HG03558 (cell line): Measurements from ENCODE around the gene NIM1K.
"Not testable (repeated sequence)": the region's sequence is repeated elsewhere in the genome, so short reads cannot be mapped to it uniquely, and the experiment has no call there.

ENCODE experiments used
- ATAC-seq: cut with Tn5 transposase; IDR thresholded peaks from one replicate; pipeline ENCODE4 v1.9.1; 2021; ENCODE audit warnings: moderate number of reproducible peaks; ENCODE audit not compliant: unreplicated experiment; ENCODE audit errors: extremely low read depth

Gene NIM1K

DNA sequence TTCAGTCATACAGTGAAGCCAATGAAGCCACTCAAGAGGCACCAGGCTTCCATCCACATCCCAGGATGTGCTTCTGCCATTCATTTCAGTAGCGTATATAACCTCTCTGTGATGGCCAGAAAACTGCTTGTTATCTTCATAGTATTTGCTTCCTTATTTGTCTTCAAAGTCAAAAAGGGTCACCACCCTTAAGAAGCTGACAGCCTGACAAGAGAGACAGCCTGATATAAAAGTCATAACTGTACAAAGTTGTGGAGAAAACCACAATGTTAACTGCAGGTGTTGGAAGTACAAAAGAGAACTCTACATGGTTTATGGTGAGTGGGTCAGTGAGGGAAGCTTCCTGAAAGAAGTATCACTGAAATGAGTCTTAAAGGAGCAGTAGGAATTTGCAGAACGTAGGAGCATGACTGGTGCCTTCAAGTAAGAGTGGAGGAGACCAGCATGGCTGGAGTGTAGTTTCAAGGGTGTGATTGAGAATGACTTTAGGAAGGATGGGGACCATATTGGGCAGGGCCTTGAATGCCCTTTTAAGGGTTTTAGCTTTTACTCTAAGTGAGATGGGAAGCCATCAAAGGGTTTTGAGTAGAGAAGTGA is 33.7 kb downstream of the NIM1K start:
- ATAC-seq, result no peak

DNA sequence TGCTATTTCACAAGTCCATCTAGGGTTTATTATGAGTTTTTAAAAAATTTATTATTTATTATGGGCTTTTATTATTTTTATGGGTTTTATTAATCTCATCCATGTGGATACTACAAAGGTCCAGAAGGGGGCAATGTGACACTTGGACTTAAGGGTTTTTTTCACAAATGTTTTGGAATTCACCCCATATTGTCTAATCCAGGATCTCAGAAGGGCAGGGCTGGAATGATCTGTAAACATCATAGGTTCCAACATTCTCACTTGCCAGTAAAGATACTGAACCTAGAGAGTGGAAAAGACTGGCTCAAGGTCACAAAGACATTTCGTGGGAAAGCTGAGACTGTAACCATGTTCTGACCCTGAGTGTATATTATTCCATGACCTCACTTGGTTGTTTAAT is 35.6 kb downstream of the NIM1K start:
- ATAC-seq, result no peak

DNA sequence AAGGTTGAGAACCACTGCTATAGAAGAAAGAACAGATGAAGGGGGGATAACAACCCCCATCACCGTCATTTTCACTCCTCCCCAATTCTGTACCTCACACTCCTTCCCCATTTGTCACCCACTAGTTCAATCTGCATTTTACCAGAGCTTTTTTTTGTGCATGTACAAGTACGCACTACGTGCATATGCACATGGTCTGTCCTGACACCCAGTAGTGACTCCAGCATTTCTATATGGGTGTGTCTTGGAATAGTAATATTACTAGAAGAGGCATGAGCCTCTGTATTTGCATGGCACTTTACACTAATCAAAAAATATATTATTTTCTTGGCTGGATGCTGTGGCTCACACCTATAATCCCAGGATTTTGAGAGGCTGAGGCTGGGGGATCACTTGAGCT is 38.7 kb downstream of the NIM1K start:
- ATAC-seq, result no peak

DNA sequence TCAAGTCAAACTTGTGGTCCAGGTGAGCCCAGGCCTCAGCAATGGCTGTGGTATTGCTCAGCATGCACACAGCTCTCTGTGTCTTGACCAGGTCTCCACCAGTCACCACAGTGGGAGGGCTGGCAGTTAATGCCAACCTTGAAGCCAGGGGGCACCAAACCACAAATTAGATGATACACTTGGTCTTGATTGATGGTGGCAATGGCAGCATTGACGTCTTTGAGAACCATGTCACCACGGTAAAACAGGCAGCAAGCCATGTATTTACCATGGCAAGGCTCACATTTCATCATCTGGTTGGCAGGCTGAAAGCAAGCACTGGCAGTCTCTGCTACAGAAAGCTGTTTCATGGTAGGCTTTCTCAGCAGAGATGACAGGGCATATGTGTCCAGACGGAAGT is 40.0 kb downstream of the NIM1K start:
- no peak for ATAC-seq

DNA sequence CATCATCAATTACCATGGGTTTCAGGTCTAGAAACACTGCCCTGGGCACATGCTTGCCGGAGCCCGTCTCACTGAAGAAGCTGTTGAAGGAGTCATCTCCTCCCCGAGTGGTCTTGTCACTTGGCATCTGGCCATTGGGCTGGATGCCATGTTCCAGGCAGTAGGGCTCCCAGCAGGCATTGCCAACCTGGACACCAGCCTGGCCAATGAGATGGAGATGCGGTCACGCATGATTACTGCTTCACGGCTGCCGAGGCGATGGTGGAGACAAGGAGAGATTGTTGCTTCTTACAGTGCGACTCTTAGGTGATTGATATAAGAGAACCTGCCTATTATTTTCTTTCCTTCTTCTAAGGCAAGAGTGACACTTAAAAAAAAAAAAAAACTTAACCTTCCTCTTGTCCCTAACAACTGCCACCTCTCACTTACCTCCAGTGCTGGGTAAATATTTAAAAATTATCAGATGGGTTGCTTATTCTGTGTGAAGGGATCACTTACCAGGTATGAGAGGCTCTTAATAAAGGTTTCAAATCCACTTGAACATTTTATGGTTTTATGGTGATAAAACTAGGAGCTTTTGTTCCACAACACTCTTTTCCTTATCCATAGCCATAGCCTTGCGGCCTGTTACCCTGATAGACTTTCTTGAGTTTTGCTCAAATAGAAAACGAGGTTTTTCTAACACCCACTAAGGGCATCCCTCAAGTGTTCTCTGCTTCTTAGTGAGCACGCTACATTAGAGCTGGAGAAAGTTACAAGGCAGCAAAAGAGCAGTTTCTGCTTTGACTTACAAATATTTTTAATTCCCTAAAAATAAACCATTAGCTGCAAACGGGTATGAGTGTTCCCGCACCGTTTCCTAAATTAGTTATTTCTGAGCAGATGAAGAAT is 41.2 kb downstream of the NIM1K start:
- ATAC-seq, result no peak

DNA sequence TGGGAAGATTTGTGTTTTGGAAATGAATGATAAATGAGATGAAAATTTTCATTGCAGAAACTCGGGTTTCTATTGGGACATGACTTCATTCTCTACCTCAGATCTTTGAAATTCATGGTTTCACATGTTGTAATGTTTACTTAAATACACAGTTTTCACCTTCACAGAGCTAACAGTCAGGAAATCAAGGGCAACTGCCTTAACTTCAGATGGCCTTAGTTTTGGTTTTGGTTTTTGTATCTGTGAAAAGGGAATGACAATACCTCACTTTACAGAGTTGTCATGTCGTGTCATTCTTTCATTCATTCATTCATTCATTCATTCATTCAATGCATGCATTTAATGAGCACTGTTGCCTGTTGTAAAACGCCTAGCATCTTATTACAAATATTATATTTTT is 41.9 kb downstream of the NIM1K start:
- peak; percentile 76 for ATAC-seq

DNA sequence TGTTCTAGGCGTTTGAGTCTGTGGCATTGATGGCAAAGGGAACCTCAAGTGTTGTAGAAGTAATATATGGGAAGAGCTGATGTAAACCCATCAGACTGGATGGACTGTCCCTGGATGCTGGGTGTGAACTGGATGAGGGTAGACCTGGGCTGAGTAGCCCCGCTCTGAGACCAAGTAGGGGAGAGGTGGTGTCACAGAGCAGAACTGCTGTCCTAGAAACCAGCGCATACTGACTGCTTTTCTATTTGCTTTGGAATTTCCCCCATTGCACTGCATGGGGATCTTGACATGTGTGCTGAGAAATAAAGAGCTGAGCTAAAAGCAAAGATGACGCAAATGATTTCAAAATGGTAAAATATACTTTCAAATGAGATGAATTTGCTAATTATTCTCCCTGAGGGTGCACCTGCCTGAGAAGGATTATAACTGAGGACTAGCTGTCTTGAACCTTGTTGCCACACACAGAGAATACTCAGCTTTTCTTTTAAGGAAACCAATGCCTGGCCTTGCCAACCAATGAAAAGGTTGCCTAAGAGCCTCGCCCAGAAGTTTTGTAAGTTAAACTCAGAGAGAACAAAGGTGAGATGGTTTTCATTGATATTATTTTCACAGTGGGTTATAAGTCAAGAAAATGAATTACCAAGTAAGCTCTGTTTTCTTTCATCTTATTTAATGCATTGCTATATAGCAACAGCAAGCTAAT is 44.8 kb downstream of the NIM1K start:
- ATAC-seq, result no peak

DNA sequence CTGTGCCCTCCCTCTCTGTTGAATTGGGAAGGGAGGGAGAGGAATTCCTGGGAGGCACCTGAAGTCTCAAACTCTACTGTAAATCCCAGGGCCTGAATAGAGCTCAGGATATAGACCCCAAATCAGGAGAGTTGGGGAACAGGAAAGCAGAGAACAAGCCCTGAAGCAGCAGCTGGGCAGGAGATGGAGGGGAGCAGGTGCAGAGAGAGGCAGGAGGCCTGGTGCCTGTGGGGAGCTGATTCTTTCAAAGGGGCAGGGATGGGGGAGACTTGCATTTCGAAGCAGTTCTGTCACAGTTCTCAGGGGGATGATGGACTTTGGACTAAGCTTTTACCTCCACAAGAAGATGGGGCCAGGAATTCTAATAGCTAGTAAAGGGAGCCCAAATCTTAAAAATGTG is 50.2 kb downstream of the NIM1K start:
- ATAC-seq, result no peak

DNA sequence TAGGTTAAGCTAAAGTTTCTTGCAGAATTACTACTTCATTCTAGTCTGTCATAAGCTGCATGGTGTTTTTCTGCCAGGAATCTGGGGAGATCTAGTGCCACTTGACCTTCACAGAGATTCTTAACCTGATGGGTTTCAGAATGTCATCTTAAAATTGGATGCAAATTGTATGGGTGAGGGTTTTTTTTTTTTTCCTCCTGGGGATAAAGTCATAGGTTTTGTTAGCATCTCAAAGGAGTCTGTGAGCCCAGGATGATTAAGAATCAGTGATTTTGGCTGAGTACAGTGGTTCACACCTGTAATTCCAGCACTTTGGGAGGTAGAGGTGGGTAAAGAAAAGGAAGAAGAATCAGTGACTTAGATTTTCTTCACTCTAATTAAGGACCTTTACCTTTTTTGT is 51.2 kb downstream of the NIM1K start:
- no peak for ATAC-seq

DNA sequence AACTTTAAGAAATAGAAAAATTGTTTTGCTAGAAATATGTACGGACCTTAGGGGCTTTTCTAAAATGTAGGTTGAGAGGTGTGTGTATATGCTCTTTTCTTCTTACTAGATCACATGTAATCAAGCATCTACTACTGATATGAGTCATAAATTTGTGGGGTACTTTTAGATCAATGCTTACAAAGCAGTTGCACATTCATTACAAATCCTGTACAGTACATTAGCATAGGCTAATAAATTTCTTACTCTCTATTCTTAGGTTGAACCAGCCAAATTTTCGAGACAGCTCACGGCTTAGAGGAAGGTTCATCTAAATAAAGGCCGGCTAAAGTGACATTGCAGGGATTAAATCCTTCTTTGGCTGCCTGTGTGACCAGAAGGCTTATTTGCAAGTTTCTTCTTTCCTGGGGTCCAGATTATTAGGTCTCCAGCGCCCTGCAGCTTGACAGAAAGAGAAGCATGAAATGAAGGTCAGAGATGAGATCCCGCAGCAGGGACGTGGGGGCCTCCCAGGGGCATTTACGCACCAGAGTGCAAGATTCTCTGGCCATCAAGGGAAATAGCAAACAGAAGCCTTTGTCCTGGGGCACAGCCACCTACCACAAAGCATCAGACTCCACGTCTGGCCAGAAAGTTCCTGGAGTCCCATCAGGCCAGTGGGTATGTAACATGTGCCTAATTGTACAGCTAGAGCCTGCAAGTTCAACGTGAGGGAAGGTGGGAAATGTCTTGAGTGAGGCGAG is 53.0 kb downstream of the NIM1K start:
- ATAC-seq, result peak; percentile 72

DNA sequence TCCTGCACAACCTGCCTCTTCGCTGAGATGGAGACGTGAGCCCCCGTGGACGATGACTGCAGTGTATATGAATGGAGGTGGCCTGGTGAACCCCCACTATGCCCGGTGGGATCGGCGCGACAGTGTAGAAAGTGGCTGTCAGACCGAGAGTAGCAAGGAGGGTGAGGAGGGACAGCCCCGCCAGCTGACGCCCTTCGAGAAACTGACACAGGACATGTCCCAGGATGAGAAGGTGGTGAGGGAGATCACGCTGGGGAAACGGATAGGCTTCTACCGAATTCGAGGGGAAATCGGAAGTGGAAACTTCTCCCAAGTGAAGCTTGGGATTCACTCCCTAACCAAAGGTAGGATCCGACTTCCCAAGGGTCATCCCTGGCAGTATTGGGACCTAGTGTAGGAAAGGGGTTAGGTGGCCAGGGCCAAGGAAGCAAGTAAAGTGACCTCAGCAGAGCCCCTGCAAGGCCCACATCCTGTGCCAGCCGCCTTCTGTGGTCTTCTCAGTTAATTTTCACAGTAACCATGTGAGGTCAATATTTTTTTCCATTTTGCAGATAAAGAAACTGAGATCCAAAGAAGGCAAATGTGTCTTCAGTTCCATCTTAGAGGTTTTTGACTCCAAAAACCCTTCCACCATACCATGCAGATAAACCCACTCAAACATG is 53.8 kb downstream of the NIM1K start:
- peak; percentile 37 for ATAC-seq

DNA sequence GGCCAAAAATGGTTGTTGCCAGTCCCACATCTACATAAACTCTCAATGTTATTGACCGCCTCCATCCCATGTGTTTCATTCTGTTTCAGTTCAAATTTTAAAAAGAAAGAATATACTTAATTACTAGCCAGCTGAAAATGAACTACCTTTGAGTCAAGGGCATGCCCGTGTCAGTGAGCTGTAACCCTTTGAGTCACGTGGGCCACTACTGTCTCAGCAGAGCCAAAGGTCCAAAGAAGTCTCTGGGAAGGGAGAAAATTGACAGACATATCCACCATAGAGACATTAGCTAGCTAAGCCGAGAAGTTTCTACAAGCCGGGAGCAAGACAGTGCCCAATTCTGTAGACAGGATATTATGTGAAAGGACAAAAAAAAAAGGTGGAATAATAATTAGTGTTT is 59.7 kb downstream of the NIM1K start:
- ATAC-seq, result no peak

DNA sequence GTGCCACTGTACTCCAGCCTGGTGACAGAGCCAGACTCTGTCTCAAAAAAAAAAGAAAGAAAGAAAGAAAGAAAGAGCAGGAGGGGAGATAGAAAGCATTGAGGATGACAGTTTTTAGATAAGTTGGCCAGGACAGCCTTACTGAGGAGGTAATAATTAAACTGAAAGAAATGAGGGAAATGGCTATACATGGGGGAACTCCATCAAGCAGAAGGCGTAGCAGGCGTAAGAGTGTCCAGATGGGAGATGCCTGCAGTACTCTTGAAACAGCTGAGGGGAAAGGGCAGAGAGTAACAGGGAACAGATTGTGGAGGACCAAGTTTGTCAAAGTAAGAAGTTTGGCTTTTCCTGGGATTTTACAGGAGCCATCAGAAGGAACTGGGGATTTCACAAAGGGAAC is 63.7 kb downstream of the NIM1K start:
- no peak for ATAC-seq

DNA sequence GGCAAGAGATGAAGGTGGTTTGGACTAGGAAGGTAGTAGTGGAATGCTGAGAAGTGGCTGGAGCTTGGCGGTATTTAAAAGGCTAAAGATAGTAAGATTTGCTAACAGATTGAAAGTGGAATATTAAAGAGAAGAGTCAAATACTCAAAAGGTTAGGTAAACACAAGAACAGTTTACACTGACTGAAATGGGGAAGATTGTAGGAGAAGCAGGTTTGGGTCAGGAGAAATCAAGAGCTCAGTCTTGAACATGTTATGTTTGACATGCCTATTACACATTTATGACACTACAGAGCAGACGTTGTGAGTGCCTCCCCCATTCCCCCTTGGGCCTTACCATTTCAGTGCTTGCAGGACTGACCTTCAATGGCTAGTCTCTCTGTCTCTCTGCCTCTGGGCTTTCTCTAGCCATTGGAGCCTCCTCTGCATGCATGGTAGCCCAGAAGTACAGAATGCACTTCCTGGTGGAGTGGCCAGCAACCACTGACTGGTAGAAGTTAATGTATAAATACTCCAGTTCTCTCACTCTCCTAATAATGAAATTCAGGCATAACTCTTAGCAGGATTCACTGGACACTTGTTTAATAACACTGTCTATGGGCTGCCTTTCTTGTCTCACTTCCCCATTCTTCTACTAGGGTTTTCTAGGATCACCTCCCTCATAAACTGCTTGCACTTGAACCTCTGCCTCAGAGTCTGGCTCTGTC is 64.4 kb downstream of the NIM1K start:
- no peak for ATAC-seq

DNA sequence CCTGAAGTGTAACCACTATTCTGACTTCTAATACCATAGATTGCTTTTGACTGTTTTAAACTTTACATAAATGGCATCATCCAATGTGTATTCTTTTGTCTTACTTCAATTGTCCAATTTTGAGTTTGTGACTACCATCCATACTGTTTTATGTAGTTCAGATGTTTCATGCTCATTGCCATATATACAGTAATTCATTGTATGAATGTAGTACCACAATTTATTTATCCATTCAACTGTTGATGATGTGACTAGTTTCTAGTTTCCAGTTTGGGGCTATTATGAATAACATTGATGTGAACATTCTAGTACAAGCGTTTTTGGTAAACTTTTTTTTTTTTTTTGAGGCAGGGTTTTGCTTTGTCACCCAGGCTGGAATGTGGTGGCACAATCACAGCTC is 66.1 kb downstream of the NIM1K start:
- no peak for ATAC-seq

DNA sequence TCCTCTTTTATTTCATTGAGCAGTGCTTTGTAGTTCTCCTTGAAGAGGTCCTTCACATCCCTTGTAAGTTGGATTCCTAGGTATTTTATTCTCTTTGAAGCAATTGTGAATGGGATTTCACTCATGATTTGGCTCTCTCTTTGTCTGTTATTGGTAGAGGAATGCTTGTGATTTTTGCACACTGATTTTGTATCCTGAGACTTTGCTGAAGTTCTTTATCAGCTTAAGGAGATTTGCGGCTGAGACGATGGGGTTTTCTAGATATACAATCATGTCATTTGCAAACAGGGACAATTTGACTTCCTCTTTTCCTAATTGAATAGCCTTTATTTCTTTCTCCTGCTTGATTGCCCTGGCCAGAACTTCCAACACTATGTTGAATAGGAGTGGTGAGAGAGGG is 70.2 kb downstream of the NIM1K start:
- not testable (repeated sequence) for ATAC-seq

DNA sequence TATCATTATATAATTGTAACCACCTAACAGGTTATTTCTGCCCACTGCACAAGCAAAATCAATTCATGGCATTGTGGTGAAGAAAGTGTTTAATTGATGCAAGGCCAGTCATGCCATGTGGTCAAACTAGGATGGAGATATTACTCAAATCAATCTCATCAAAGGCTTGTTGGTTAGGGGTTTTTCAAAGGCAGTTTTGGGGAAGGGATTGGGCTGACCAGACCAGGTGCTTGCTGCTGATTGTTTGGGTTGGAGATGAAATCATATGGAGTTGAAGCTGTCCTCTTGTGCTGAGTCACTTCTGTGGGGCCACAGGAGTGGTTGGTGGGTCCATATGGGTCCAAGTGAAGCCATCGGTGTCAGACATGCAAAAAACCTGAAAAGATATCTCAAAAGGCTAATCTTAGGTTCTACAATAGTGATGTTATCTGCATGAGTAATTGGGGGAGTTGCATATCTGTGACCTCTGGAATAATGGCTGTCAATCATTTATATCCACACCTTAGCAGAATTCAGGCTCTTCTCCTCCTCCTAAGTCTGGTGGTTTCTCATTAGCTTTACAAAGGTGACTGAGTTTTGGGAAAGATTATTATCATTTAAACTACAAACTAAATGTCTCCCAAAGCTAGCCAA is 76.3 kb downstream of the NIM1K start:
- ATAC-seq, result peak; percentile 78

DNA sequence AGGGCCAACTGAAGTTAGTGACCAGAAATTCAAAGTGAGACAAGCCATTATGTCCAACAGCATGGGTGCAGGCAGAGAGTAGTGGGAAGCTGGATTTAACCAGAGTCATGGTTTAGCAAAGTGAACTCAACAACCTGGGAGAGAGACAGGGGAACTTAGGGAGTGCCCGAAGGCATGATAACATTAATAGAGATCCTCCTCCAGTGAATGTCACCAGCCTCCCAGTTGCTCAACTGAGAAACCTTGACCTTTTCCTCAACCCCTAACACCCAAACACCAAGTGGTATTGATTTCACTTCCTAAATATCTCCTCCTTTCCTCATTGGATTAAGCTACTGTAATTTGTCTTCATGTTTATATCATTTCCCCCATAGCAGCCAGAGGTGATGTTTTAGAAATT is 78.6 kb downstream of the NIM1K start:
- no peak for ATAC-seq

DNA sequence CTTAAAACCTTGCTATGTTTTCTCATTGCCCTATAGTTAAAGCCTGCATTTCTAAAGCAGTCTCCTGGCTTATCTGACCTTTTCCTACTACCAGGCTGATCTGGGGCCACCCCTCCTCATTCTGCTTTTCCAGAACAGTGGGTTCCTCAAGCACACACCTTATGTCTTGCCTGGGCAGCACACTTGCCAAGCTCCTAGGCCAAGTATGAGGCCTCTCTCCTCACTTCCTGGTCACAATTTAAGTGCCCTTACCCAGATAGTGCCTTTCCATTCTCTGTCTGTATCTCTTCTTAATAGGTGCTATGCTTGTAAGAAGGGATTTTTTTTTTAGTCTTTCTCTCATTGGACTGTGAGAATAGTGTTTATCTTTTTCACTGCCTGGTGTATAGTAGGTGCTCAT is 81.5 kb downstream of the NIM1K start:
- ATAC-seq, result no peak
